ENCODE results near the gene GSTO2.

Gene GSTO2

GRCh38 chr10:104311184-104311720, 42.3 kb downstream of the GSTO2 start:
- no peak for DNase-seq

DNA sequence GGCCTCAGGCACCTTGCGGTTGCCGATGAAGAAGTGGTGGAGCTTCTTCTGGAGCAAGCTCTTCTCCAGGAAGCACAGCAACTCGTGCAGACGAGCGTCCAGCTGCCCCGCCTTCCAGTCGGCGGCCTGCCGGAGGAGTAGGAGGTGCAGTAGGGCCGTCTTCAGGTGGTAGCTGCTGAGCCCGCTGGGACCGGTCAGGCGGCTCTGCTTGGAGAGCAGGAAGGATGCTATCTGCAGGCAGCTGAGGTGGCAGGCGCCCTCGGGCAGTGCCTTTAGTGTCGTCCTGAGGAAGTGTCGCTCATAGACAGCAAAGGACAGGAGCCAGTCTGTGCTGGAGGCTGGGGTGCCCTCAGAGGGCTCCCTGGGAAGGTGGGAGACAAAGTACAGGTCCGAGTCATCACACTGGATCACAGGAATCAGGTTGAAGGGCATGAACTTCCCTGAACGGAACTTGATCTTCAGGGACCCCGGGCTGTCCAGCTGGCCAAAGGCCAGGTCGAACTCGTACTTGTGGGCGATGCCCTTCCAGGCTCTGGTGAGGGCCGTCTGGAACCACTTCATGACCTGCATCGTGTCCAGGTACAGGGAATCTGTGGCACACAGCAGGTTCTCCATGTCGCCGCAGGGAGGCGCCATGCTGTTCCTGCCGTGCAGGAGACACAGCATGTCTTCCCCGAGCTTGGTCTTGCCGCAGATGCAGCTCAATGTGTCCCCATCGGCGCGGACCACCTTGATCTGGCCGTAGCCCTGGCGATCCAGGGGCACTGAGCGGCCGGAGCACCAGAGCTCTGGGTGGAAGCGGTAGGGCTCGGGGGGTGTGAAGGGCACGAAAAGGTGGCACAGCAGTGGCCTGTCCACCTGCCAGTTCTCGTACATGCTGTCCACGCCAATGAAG, 45.9 kb downstream of the GSTO2 start:
- no peak for DNase-seq

DNA sequence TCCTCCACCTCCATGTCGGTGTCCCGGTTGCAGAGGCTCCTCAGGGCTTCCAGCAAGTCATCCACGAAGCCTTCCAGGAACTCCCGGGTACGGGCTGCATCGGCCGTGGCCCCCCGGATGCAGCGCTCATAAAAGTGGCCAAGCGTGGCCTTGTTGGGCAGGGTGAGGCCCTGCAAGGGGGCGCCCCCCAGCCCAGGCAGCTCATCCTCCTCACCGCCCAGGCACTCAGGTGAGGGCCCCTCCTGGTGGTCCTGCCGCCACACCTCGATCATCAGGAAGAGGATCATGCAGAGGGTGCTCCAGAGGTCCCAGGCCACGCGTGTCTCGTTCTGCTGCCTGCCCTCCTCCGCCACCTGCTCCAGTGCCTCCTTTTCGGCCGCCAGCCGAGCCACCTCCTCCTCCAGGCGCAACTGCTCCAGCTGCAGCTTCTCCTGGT, 46.5 kb downstream of the GSTO2 start:
- no peak for DNase-seq

DNA sequence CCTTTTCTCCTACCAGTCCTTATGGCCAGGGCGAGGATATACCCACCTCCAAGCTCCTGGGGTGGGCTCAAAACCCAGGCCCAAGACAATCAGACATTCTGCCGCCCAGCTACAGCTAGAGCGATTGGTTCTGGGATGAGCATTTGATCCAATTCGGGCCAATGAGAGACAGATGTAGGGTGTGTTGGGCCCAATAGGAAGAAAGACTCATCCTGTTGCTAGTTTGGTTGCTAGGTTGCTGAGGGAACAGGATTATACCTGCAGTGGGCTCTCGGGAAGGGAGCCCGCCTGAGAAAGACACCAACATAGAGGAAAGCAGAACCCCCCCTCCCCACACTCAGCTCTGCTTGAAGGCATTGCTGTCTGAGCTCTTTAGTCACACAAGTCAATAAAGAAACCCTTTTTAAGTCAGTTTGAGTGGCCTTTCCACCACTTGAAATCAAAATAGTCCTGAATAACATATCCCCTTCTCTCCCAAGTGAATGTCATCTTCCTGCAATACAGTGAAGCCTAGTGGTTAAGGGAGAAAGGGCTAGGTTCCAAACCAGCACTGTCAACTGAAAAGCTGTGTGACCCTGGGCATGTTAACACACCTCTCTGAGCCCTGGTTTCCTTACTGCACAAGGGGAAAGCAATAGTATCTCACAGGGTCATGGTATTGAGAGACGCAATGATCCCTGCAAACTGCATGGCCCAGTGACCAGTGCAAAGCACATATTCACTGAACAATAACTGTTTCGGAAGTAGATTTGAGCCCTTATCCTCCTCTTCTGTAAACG, 47.5 kb downstream of the GSTO2 start:
- no peak for DNase-seq

DNA sequence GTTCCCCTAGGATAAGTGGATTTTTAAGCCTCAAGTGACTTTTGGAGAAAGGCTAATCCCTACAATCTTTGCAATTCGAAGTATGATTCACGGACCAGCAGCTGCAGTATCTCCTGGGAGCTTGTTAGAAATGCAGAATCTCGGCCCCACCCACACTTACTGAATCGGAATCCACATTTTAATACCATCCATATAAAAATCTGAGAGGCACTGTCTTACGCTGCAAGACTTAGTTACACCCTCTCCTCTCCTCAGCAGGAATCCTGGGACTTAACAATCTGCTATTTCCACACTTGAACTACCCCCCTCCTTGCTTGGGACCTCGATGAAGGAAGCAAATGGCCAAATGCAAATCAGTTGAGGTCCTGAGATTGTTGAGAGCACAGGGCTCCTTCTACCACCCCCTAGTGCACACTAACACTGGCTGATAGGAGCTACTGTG, 48.3 kb downstream of the GSTO2 start:
- DNase-seq, result no peak

GRCh38 chr10:104317726-104318299, 48.8 kb downstream of the GSTO2 start:
- DNase-seq, result no peak

DNA sequence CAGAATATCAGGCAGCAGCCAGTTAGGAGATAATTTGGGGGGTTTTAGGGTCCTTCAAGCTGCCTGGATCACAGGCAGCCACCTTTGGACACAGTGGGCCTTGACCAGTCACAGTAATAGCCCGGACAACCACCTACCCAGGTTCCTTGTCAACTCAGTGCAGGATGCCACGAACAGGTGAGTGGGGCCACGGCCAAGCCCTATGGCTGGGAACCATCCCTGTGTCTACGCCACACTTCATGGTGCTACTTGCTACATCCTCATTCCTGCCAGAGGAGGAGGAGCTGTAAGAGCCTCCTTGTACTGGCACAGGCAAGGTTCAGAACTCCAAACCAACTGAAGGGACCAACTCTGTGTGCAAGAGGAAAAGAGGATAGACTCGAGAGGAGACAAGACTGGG, 49.3 kb downstream of the GSTO2 start:
- DNase-seq, result no peak

GRCh38 chr10:104318810-104319741, 50.1 kb downstream of the GSTO2 start:
- no peak for DNase-seq

DNA sequence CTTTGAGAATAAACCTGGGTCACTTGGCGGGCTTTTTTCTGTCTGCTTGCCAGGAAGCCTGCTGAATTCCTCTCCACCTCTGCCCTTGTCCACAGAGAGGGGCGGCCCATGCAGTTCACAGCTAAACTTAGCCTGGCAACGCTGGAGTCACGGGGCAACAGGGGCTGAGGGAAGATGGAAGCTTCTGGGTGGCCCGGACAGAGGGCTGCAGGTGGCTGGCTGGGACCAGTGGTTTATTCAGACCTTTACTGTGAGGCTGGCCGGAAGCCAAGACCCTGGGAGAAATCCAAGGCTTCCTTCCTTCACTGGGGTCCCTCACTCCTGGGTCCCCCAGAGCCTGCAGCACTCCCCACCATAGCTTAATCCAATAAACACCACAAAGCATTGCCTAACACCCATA, 52.2 kb downstream of the GSTO2 start:
- DNase-seq, result no peak

GRCh38 chr10:104321725-104322415, 52.9 kb downstream of the GSTO2 start:
- no peak for DNase-seq

- no peak for DNase-seq
Observed at GRCh38 chr10:104322416-104322782, 53.4 kb downstream of the GSTO2 start.

GRCh38 chr10:104323085-104323484, 54.1 kb downstream of the GSTO2 start:
- DNase-seq, result no peak

DNA sequence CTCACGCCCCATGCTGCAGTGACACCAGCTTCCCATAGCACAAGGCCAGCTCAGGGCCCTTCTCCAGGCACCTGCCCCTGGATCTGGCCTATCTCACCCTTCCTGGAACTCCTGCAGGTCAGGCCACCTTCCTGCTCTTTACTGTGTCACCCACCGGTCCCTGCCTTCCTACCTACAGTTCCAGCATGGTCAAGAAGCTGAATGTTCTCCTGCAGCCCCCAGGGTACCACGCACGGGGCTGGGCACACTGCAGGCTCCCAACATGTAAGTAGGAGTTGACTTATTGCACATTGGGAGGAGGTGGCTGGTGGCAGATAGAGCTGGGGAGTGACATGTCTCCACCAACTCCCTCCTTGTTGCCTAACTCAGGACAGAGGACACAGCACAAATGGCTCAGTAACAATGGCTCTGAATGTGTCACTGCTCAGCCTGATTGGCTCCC, 54.8 kb downstream of the GSTO2 start:
- DNase-seq, result no peak

DNA sequence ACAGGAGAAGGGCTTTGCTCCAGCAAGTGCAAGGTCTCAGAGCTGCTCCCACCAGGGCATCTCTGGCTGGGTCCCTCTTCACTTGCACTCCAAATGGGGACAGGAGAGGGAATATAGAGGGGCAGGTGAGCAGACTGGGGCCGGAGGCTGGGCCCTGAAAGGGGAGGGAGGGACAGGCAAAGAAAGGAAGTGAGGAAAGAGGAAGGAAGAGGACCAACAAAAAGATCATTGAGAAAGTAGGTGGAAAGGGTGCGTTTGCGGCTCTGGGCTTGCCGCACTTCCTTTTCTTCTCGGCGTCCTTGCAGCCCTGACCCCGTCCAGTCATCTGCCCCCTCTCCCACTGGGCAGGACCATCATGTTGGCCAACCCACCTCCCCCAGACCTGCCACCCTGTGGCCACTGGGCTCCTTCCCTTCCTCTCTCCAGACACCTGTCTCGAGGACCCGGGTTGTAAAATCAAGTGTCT, 55.3 kb downstream of the GSTO2 start:
- no peak for DNase-seq

DNA sequence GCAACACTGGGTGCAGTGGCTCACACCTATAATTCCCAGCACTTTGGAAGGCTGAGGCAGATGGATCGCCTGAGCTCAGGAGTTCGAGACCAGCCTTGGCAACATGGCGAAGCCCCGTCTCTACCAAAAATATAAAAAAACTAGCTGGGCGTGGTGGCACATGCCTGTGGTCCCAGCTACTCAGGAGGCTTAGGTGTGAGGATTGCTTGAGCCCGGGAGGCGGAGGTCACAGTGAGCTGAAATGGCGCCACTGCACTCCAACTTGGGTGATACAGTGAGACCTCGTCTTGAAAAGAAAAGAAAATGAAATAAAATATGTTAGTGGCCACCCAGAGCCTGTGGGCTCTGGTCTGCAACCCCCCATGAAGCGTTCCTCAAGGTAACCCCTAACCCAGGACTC, 55.9 kb downstream of the GSTO2 start:
- DNase-seq, result no peak

- DNase-seq, result no peak
Observed at GRCh38 chr10:104325436-104326435, 56.8 kb downstream of the GSTO2 start.

DNA sequence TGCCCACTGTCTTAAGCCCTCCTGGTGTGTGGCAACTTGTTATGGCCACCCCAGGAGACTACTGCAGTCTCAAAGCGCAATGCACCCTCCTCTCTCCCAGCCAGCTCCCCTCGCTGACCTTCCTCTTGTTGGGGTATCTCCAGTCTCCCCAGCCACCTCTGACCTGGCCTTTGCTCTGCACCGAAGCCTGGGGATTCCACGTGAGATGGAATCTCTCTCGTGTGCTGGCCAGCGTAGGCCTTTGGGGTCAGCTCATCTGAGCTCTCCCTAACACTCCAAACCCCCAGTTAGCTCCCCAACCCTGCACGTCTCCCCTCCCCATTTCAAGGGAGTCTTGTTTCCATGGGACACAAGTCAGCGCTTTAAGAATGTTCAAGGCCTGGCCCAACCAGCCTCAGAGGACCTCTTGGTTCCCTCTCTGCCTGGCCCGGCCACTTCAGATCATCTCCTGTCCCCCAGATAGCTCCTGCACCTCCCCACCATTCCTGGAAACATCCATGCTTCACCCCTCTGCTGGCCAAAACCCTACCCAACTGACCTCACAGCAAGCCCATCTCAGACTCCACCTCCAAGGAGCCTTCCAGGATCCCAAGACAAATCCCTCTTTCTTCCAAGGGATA, 58.1 kb downstream of the GSTO2 start:
- no peak for DNase-seq

DNA sequence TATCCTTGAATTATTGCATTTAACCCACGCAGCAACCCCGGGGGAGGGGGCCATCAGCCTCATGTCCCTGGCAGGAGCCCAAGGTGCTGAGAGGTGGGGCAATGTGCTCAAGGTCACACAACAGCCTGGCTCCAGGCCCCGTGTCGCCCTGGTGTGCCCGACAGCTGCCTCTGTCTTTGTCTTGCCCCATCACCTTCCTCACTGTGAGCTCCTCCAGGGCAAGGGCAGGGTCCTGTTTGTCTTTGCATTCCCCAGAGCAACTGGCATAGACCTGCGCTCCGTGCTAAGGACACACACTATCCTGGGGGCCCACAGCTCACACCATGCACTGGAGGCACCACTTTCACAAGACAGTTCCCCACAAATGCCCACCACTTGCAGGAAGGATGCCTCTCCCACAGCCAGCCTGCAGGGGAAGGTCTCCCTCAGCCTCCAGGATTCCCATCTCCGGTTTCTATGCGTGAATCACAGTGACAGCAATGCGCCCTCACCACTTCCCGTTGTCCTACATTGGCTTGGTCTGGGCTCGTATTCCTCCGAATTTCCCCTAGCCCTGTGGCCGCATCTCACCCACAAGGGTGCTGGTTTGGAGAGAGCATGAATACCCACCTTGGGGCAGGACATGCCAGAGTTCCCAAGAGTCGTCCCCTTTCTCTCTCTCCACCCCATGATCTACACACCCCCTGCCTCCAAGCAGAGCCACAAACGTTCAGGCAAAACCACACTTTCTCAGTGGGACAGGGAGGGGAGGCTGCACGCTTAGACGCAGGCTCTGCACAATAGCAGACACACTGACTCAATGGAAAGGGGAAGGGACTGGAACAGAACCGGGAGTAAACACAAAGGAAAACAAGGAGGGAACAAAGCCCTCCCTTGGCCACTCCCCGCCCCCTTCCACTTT, 59.0 kb downstream of the GSTO2 start:
- no peak for DNase-seq

DNA sequence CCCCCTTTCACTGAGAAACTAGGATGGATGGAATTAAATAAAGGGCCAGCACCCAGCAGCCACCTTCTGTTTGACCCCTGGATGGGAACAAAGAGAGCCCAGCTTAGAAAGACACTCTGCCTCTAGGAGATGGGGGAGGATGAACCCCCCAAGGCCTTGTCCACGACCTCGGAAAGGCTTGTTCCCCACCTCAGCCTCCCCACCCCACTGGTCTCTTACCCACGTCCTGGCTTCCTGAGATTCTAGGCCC, 59.6 kb downstream of the GSTO2 start:
- no peak for DNase-seq
